ENCODE results near the gene LYSMD1.
A peak's percentile ranks its signal among the peaks of the same experiment; 100 is the strongest.
"Not testable (repeated sequence)": the region's sequence is repeated elsewhere in the genome, so short reads cannot be mapped to it uniquely, and the experiment has no call there.

LYSMD1 gene, protein sequence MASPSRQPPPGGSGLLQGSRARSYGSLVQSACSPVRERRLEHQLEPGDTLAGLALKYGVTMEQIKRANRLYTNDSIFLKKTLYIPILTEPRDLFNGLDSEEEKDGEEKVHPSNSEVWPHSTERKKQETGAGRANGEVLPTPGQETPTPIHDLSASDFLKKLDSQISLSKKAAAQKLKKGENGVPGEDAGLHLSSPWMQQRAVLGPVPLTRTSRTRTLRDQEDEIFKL

DNA sequence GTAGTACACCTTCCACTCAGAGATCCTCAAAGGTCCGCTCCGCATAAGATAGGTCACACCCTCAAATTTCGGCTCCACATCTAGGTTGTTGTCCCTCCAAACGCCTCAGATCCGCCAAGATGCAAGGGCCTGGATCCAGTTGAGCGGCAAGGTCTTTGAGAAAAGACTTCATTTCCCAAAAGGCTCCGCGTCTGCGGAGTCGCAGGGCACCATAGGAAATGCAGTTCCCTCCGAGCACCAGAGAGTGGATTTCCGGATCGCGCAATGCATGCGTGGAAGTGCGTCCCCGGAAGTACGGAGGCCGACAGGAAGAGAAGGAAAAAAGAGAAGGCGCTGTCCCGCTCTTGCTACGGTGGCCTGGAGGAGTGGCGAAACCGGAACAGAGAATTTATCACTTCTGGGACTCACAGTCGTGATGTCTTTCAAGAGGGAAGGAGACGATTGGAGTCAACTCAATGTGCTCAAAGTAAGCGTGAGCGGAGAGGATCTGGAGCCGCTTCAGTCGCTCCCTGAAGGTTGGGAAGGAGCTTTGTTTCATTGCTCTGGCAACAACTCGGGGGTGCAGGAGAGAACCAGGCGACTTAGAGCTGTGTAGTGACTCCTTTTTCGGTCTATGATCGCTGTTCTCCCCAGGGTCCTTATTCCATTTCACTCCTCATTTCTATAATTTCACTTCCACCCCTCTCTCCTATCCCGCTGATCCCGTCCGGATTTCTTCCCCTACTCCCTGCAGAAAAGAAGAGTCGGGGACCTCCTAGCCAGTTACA is at the start of gene LYSMD1, which contains the start of gene SCNM1:
Gene LYSMD1 (minus strand): TSS at position 165 of the 767 bp plus-strand sequence. CDS start 644 bp downstream, outside the sequence.
Gene SCNM1 (plus strand): TSS at position 407 of the 767 bp plus-strand sequence. CDS start 9 bp downstream, at position 416.
- peak; percentile 86 to 97 for DNase-seq (ENCODE audit: low read depth in 1 of 2, low spot score in 1 of 2)

DNA sequence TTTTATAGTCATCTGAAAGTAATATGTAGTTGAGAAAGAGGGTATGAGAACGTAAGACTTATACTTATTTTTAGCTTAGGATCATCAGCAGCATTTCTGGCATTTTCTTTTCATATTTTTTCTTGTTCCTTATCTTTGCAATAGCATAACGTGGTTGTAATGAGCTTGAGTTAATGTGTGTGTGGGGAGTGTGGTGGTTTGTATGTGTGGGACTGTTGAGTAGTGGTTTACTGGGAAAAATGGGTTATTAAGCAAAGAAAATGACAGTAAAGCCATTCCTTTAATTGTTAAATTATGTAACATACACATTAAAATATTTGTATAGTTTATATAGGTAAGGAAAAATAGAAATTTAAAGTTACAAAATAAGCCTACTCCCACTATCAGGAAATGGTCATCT is 47.9 kb upstream of the LYSMD1 start:
- no peak for DNase-seq (ENCODE audit: low read depth in 1 of 2, low spot score in 1 of 2)

DNA sequence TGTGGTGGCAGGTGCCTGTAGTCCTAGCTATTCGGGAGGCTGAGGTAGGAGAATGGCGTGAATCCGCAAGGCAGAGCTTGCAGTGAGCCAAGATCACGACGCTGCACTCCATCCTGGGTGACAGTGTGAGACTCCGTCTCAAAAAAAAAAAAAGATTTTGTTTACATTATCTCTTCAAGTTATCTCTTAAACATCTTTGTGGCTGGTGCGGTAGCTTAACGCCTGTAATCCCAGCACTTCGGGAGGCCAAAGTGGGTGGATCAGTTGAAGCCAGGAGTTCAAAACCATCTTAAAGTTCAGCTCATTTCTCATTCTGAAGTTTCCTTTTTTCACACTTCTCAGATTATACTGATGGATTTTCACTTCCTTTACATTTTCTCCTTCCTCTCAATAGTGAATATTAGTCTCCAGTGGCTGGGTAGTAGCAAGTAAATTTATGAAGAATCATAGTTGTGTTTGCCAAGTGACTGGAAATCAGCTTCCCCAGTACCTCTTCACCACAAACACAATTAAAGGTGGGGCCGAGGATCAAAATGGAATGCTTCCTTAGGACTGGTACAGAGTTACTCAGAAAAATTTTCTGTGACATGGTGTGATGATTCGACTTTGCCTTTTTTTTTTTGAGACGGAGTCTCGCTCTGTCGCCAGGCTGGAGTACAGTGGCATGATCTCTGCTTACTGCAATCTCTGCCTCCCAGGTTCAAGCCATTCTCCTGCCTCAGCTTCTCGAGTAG is 46.4 kb upstream of the LYSMD1 start:
- DNase-seq (ENCODE audit: low read depth in 1 of 2, low spot score in 1 of 2), result no peak

DNA sequence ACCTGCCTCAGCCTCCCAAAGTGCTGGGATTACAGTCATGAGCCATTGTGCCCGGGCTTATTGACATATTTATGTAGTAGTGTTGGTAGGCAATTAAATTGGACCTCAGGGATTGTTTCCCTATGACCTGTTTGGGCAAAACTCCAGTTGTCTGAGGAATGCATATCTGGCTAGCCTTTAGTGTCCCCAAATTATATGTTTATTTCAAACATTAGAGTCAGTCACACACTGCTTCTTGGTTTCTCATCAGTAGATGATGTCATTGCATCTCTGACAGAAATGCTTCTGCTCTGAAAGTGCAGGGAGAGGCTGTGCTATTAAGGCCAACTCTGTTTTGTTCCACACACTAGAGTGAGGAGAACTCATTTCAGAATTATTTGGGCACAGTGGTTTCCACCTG is 45.1 kb upstream of the LYSMD1 start:
- DNase-seq (ENCODE audit: low read depth in 1 of 2, low spot score in 1 of 2), result no peak

DNA sequence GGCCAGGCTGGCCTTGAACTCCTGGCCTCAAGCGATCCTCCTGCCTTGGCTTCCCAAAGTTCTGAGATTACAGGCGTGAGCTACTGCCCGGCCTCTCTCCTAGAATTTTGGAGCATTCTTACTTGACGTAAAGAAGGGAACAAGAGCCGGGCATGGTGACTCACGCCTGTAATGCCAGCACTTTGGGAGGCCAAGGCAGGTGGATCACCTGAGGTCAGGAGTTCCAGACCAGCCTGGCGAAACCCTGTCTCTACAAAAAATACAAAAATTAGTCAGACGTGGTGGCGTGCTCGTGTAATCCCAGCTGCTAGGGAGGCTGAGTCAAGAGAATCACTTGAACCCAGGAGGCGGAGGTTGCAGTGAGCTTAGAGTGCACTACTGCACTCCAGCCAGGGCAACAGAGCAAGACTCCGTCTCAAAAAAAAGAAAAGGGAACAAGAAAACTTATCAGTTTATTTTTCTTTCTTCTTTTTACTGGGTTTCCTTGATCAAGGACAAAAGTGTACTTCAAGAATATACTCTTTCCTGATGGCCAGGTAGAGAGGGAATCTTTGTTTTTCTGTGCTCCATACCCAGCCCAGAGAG is 39.8 kb upstream of the LYSMD1 start:
- not testable (repeated sequence) for DNase-seq (ENCODE audit: low read depth in 1 of 2, low spot score in 1 of 2)

DNA sequence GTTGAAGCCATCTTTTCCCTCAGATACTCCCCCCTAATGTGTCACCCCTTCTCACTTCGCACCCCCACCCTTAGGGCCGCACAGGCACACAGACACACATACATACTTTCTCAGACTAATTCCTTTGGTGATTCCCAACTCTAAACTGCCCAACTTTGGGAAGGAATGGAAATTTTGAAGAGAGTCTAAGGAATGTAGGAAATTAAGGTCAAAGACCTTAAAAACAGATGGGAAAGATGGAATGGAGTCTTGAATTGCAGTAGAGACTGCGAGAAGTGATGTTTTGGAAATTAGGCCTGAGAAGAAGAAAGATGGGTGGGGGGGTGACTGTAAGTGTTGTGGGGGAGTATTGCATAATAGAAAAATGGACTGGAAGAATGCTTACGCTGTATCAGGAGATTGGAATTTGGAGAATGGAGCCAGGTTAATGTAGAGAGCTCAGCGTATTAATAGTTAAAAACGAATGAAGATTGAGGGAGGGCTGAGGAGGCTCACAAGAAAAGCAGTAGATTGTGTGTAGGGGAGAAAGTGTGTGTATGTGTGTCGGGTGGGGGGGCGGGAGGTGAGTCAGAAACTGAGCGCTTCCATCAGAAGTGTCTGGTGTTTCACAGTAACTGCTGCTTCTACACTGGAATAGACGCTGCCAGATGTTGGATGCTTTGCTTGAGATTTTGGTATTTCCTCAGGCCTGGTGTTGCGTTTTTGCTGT is 34.3 kb upstream of the LYSMD1 start:
- no peak for DNase-seq (ENCODE audit: low read depth in 1 of 2, low spot score in 1 of 2)

DNA sequence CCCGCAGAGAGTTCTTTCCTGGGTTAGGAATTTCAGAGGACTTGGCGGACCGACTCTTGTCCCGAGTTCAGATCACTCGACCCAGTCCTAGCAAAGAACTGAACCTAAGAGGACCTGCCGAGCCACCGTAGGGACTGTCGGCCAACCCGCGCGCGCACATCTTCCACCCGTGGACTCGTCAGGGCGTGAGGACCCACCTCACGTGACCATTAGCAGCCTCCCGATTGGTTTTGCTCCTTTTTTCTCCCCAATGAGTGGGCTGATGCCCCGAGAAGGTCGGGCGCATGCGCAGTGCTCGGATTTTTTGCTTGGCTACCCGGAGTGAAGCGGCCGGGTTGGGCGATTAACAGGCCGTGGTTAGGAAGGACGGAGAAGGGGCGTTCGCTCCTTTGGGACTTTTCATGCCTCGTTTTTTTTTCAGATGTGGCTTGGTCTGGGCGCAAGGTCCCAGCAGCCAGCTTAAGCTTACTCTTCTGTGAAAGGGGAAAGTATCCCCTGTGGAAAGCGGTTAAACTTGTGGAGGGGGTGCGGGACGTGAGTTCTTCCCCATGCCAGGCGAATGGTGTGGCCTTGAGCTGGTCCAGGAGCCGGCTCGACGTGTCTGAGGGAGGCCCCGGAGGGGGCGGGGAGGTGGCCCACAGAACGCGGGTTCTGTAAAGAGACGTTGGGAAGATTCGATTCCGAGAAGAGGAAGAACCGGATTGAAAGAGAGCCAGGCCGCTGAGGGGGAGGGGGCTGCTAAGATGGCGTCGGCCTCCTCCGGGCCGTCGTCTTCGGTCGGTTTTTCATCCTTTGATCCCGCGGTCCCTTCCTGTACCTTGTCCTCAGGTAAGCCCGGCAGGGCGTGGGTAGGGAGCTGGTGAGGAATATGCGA is 32.8 kb upstream of the LYSMD1 start, which contains the start of gene PIP5K1A:
Gene PIP5K1A (plus strand): TSS at position 299 of the 874 bp plus-strand sequence. CDS start 445 bp downstream, at position 744.
- DNase-seq (ENCODE audit: low read depth in 1 of 2, low spot score in 1 of 2), result peak; percentile 96 to 99

DNA sequence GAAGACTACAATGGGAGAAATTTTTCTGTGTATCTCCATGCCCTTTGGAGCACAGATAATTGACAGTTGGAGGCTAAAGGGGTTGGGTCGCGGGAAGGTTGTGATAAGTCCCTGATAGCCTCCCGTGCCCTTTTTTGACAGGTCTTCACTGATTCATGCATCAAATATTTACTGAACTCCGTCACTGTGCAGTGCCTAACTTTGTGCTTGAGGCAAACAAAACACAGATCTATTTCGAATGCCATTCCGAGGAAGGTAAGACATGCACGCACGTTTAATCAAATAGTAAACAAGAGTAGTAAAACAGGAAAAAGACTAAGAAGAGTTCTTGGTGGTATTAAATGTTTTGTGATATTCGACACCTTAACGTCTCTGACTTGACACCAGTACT is 32.2 kb upstream of the LYSMD1 start:
- DNase-seq (ENCODE audit: low read depth in 1 of 2, low spot score in 1 of 2), result no peak

DNA sequence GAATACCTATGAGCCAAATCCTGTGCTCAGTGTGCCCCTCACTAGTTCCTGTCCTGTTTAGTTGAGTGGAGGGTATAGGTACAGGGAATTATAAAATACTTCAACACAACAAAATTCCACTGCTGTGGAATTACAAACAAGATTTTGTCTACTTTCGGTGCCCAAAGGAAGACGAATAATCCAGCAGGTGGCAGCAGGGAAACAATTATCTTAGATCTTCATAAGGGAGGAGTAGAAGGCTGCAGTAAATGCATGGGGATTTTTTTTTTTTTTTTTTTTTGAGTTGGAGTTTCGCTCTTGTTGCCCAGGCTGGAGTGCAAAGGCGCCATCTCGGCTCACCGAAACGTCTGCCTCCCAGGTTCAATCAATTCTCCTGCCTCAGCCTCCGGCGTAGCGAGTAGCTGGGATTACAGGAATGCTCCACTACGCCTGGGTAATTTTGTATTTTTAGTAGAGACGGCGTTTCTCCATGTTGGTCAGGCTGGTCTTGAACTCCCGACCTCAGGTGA is 30.6 kb upstream of the LYSMD1 start:
- peak in 1 of 2 donors; percentile 49 for DNase-seq (ENCODE audit: low read depth in 1 of 2, low spot score in 1 of 2)

DNA sequence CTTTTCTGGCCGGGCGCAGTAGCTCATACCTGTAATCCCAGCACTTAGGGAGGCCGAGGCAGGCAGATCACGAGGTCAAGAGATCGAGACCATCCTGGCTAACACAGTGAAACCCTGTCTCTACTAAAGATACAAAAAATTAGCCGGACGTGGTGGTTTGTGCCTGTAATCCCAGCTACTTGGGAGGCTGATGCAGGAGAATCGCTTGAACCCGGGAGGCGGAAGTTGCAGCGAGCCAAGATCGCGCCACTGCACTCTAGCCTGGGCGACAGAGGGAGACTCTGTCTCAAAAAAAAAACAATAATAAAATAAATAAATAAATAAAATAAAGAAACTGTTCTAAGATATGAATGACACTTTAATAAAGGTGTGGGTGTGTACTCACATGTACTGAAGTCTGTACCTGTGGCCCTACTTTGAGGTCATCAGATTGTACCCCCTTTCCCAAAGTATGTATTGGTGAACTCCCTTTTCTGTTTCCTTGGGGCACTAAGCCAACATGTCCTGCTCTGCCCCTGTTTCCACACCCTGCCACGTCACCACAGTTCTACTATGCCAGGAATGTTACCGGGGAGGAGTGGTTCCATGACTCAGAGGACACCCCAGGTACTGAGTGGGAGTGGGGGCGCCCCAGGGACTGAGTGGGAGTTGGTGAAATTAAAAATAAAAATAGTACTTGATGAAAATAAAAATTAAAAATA is 29.3 kb upstream of the LYSMD1 start:
- DNase-seq (ENCODE audit: low read depth in 1 of 2, low spot score in 1 of 2), result not testable (repeated sequence)

DNA sequence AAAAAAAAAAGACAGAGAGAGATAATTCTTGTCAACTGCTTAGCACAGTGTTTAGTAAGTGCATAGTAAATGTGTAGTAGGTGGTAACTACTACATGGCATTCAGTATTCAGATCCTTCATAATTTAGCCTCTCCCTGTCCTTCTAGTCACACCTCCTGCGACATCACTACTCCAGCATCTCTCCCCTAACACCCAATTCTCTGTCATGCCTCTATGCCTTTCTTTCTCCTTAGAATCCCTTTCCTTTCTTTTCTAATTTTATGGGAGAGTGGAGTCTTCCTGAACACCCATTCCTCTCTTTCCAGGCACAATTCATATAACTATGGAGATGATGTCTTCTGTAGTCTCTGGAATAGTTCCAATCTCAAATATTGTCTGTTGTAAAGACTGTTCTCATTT is 28.2 kb upstream of the LYSMD1 start:
- no peak for DNase-seq (ENCODE audit: low read depth in 1 of 2, low spot score in 1 of 2)

DNA sequence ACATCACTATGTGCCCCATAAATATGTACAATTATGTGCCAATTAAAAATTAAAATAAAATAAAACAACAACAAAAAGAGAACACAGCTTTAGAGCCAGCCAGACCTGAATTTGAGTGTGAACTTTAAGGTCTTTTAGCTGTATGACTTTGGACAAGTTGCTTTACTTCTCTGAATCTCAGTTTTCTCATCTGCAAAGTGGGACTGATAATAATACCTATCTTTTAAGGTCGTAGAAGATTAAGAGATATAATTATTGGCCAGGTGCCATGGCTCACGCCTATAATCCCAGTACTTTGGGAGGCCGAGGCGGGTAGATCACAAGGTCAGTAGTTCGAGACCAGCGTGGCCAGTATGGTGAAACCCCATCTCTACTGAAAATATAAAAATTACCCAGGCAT is 27.6 kb upstream of the LYSMD1 start:
- no peak for DNase-seq (ENCODE audit: low read depth in 1 of 2, low spot score in 1 of 2)

DNA sequence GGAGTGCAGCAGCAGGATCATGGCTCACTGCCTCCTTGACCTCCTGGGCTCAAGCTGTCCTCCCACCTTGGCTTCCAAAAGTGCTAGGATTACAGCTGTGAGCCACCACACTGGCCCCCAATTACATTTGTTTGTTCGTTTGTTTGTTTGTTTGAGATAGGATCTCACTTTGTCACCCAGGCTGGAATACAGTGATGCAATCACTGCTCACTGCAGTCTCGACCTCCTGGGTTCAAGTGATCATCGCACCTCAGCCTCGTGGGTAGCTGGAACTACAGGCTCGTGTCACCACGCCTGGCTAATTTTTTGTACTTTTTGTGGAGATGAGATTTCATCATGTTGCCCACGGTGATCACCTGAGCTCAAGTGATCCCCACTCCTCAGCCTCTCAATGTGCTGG is 26.3 kb upstream of the LYSMD1 start:
- DNase-seq (ENCODE audit: low read depth in 1 of 2, low spot score in 1 of 2), result no peak

DNA sequence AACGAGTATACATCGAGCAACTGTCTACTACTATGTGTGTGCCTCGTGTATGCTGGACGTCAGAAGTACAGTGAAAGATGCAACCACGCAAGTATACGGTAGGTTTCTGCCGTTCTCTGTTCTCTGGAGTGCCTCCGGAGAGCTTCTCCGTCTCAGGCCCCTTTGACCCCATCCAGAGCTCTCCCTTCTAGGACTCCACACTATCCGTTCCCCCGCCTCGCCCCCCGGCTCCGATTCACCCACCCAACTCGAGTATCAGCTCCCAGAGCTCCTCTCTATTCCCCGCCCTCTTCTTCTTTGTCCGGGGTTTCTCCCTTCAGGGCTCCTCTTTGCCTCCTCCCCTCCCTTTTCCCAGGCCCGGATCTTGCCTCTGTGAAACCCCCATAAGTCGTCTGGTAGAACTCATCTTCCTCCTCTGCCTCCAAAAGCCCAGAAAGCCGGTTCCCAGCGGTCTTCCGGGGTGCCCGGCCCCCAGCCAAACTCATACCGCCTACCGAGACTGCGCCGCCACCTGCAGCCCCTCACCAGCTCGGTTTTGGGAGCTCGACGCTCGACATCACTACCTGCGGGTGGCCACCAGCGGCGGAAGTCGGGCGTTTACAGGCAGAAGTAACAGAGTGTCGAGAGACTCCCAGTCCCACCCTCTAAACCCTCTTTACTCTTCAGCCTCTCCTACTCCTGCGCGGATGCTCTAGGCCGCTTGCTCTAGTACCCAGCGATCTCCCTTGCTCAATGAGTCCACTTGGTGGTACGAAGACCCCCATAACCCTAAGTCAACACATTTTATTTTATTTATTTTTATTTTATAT is 24.1 kb upstream of the LYSMD1 start, which contains the start of gene VPS72:
Gene VPS72 (minus strand): TSS at position 561 of the 809 bp plus-strand sequence. CDS start 76 bp downstream, at position 485.
- DNase-seq (ENCODE audit: low read depth in 1 of 2, low spot score in 1 of 2), result peak; percentile 63 to 81

DNA sequence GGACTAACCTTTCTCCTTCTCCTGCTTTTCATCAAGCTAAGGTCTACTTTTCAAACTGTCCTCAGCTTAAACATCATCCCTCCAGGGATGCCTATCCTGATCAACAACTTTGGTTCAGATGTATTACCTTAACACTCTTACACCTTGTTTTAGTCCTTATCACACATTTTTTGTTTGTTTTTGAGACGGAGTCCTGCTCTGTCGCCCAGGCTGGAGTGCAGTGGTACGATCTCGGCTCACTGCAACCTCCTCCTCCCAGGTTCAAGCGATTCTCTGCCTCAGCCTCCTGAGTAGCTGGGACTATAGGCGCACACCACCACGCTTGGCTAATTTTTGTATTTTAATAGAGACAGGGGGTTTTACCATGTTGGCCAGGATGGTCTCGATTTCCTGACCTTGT is 23.0 kb upstream of the LYSMD1 start:
- DNase-seq (ENCODE audit: low read depth in 1 of 2, low spot score in 1 of 2), result not testable (repeated sequence)

DNA sequence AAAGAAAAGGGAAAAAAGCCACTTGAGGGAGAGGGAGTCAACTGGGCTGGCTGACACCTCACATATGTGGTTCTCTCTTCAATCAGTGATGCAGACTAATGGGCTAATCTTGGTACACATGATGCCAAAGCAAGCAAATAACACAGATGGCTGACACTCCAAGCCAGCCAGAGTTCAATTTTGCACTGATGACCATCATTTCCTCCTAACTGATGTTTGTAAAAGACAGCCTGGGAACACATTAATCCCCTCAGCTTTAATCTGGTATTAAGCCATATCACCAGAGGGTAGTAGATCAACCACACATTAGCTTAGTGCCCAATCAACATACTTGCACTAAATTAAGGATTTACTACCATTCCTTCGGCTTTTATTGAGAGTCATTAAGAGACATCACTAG is 21.5 kb upstream of the LYSMD1 start:
- no peak for DNase-seq (ENCODE audit: low read depth in 1 of 2, low spot score in 1 of 2)

DNA sequence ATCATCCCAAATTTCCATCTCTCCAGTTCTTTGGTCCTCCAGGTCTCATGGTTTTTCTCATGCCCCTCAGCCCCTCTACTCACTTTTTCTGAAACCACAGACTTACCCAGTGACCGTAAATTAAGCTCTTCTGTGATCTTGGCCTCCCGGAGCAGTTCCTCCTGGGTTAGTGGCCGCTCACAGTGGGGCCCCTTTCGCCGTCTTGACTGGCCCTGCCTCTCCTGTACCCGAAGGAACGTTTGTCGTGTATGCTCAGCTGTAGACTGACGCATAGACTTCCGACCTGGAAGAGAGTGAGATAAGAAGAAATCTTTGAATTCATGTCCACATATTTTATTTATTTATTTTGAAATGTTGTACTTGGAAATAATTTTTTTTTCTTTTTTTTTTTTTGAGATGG is 18.5 kb upstream of the LYSMD1 start:
- DNase-seq (ENCODE audit: low read depth in 1 of 2, low spot score in 1 of 2), result no peak

DNA sequence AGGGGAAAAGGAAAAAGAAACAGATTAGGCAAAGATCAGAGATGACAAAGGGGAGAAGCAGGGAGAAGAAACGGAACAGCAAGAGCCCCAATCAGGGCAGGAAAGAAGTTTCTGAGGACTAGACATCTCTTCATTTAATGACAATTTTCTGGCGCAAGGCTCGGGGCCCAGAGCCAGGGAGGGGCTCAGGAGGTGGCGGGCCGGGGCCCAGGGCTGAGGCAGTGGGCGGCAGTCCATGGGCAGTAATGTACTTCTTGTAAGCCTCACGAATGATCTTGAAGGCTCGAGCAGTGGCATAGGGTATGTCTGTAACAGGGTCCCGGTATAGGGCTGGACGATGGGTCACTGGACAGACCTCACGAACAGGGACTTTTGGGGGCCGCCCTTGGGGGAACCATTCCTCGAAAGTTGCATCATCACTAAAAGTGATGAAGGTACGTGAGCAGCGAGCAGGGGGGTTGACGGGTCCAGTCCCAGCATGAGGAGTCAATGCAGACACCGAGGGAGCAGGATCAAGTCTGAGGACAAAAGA is 10.9 kb upstream of the LYSMD1 start:
- DNase-seq (ENCODE audit: low read depth in 1 of 2, low spot score in 1 of 2), result no peak

Measured in activated CD4-positive, alpha-beta T cell treated with anti-CD3 and anti-CD28 coated beads, Interleukin-2, amount 50 U/mL, for 24 hours (primary cell).